Uterus (tissue), 4 donors: Measurements from ENCODE around the gene CSF1. TPM values are rescaled to one million over a fixed set of nuclear protein-coding genes. Genes with fewer than 3 reads are reported as not detected.
"Not testable (repeated sequence)": the region's sequence is repeated elsewhere in the genome, so short reads cannot be mapped to it uniquely, and the experiment has no call there.

ENCODE experiments used
- DNase-seq, 2 donors: peaks; one replicate each; pipeline ENCODE4 v3.0.0-alpha.2; 2019 to 2020
- H3K27ac ChIP-seq, 2 donors: fragments of 200-600 bp; sonication (generic); 1 replicate in 1 of 2; 2 replicates in 1 of 2; pipeline ENCODE4 v1.5.1; 2016 to 2018
- H3K27me3 ChIP-seq, 2 donors: fragments of 200-600 bp; sonication (generic); one replicate each; pipeline ENCODE4 v1.5.1; 2018 to 2019; ENCODE audit warnings: control low read depth in 1 of 2
- H3K36me3 ChIP-seq, 2 donors: fragments of 200-600 bp; sonication (generic); one replicate each; pipeline ENCODE4 v1.5.1; 2019; ENCODE audit warnings: control low read depth in 1 of 2
- H3K4me1 ChIP-seq, 2 donors: fragments of 200-600 bp; sonication (generic); one replicate each; pipeline ENCODE4 v1.5.1; 2018 to 2019; ENCODE audit warnings: control low read depth in 1 of 2
- H3K4me3 ChIP-seq, 2 donors: fragments of 200-600 bp; sonication (generic); 1 replicate in 1 of 2; 2 replicates in 1 of 2; pipeline ENCODE4 v1.5.1; 2018 to 2019; ENCODE audit warnings: mild to moderate bottlenecking in 1 of 2
- H3K9me3 ChIP-seq, 2 donors: fragments of 200-600 bp; sonication (generic); one replicate each; pipeline ENCODE4 v1.5.1; 2019; ENCODE audit warnings: control low read depth in 1 of 2
- POLR2A ChIP-seq, 2 donors: fragments of 450-650 bp; IDR thresholded peaks; one replicate each; pipeline ENCODE4 v1.6.1; 2016; ENCODE audit warnings: antibody characterized with exemption in 2 of 2, mild to moderate bottlenecking in 1 of 2, moderate library complexity in 1 of 2
- intact Hi-C: fragments of 100-400 bp; cut with DNase I; formaldehyde crosslinking; loops from one replicate; pipeline ENCODE4 v1.15.1; 2023; ENCODE audit warnings: low total_unique reads
- total RNA-seq, 4 donors: library from RNA; depleted of rRNA in 3 of 4; stranded (reverse); fragments of >200 nt in 3 of 4; gene quantifications; one replicate each; pipeline versions ENCODE4 v1.1.0 to v1.2.4, GENCODE V29; 2014 to 2023
- TF ChIP-seq, protein P1 (sequence below), 4 experiments: fragments of 200-600 bp in 2 of 4; fragments of 450-650 bp in 2 of 4; sonication (generic) in 2 of 4; IDR thresholded peaks; one replicate each; pipeline ENCODE4 v1.5.1; 2016 to 2019; ENCODE audit warnings: antibody characterized with exemption in 4 of 4, mild to moderate bottlenecking in 2 of 4, moderate library complexity in 1 of 4
- donor health status: DM: yes; HTN: yes; CAD: no.

The CSF1 gene
- total RNA-seq, 4 donors from 2014 or later = 19.8 to 48.2 (median 34.2) TPM

DNA sequence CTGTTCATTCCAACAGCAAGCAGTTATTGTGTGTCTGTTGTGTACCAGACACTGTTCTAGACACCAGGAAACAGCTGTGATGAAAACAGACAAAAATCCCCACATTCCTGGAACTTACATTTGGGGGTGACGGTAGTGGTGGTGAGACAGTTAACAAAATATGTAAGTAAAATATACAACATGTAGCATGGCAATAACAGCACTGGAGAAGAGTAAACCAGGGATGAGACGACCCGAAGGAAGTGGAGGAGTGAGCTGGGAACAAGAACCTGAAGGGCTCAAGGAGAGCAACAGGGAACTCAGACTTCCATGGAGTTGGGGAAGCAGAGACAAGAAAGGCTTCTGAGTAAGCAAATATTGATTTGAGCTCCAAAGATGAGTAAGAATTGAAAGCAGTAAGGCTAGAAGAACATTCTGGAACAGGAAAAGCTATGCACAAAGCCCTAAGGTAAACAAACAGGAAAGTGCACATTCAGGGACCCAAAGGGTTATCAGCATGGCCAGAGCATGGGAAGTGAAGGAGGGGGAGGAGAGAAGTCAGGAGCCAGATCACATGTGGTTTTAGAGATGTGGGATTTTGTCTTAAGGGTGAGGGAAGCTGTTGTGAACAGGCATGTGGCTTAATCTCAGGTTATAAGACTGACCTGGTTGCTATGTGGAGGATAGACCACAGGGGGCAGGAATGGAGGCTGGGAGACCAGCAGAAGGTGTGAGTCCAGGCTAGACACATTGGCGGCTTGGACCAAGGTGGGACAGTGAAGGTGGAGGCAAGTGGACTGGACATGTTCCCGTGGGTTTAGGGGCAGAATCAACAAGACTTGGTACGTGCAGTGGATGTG, 7.3 kb downstream of the CSF1 start:
- no peaks in the 10 kb centered on the region for H3K36me3 ChIP-seq
- no peak for TF ChIP-seq POLR2A (IDR thresholded peaks at IDR 0.05)
- TF ChIP-seq, protein P1, sequence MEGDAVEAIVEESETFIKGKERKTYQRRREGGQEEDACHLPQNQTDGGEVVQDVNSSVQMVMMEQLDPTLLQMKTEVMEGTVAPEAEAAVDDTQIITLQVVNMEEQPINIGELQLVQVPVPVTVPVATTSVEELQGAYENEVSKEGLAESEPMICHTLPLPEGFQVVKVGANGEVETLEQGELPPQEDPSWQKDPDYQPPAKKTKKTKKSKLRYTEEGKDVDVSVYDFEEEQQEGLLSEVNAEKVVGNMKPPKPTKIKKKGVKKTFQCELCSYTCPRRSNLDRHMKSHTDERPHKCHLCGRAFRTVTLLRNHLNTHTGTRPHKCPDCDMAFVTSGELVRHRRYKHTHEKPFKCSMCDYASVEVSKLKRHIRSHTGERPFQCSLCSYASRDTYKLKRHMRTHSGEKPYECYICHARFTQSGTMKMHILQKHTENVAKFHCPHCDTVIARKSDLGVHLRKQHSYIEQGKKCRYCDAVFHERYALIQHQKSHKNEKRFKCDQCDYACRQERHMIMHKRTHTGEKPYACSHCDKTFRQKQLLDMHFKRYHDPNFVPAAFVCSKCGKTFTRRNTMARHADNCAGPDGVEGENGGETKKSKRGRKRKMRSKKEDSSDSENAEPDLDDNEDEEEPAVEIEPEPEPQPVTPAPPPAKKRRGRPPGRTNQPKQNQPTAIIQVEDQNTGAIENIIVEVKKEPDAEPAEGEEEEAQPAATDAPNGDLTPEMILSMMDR (IDR thresholded peaks at IDR 0.05) = no peak
- H3K27me3 ChIP-seq = no peaks in the 10 kb centered on the region
- no peaks in the 10 kb centered on the region for H3K9me3 ChIP-seq
- H3K4me1 ChIP-seq = peaks cover 0 to 7% of the 10 kb centered on the region in 2 donors
- no peak for DNase-seq
- no peak overlapping the region for H3K27ac ChIP-seq
- no peak overlapping the region for H3K4me3 ChIP-seq
- intact Hi-C loops = no loop called here

DNA sequence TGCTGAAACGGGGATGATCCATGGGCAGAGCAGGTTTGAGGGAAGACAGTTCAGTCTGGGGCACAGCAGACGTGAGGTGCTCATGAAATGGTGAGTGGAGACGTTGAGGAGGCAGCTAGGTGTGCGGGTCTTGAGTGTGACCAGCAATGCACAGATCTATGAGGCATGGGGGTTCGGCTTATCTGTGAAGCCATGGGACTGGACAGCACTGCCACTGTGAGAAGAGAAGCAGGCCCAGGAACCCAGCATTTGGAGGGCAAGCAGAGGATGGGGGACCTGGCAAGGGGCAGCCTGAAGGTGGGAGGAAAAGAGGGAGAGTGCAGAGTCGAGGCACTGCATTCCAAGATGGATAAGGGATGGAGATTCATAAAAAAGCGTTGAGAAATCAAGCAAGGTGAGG, 8.0 kb downstream of the CSF1 start:
- Histone ChIP-seq H3K4me1 (no peaks in the 10 kb centered on the region), H3K36me3 (no peaks in the 10 kb centered on the region), H3K27me3 (no peaks in the 10 kb centered on the region), H3K4me3 (no peak overlapping the region), H3K27ac (no peak overlapping the region), H3K9me3 (no peaks in the 10 kb centered on the region)
- TF ChIP-seq POLR2A (IDR thresholded peaks at IDR 0.05) = no peak
- TF ChIP-seq, protein P1 (IDR thresholded peaks at IDR 0.05) = no peak
- DNase-seq = no peak
- intact Hi-C loops = no loop called here

DNA sequence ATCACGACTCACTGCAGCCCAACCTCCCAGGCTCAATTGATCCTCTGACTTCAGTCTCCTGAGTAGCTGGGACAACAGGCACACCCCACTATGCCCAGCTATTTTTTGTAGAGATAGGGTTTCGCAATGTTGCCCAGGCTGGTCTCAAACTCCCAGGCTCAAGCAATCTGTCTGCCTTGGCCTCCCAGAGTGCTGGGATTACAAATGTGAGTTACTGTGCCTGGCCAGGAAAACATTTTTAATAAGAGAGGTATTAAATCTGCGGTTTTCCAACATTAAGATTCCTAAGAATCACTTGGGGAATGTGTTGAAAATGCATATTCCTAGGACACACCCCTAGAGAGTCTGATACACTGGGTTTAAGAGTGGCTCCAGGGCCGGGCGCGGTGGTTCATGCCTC, 8.7 kb downstream of the CSF1 start:
- no peak for TF ChIP-seq POLR2A (IDR thresholded peaks at IDR 0.05)
- TF ChIP-seq, protein P1 (IDR thresholded peaks at IDR 0.05) = no peak
- Histone ChIP-seq H3K9me3 (no peaks in the 10 kb centered on the region), H3K27me3 (no peaks in the 10 kb centered on the region), H3K27ac (no peak overlapping the region), H3K4me1 (no peaks in the 10 kb centered on the region), H3K36me3 (no peaks in the 10 kb centered on the region), H3K4me3 (no peak overlapping the region)
- DNase-seq = no peak
- intact Hi-C loops = no loop called here

DNA sequence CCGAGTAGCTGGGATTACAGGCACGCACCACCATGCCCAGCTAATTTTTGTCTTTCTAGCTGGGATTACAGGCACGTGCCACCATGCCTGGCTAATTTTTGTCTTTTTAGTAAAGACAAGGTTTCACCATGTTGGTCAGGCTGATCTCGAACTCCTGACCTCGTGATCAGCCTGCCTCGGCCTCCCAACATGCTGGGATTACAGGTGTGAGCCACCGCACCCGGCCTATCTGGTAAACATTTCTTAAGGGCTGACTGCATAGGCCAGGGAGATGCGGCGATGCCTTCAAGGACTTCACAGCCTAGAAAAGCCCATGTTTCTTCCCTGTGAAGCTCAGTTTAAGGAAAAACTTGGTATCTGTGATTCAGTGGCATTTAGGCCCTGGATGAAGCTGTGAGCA, 9.7 kb downstream of the CSF1 start:
- DNase-seq = peak in 1 of 2 donors; percentile 8
- H3K4me1 ChIP-seq, H3K9me3 ChIP-seq, H3K36me3 ChIP-seq, H3K4me3 ChIP-seq, H3K27me3 ChIP-seq, H3K27ac ChIP-seq, intact Hi-C loops: not testable (repeated sequence)

DNA sequence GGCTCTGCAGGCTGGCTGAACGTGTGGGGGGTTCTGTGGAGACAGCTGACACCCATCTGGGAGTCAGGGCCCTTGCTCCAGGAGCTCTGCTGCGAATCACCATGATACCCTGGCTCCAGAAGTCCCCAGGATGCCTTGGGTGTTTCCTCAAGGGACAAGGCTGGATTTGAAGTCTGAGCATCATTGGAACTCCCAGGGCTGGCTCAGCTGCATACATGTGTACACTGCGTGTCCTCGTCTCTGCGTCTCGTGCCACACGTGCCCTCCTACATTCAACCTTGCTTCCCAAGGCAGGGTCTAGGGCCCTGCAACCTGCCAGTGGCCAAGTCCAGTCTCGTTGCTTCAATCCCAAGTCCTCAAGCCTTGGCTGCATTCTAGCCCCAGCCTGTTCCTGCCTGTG, 11.7 kb downstream of the CSF1 start:
- H3K27ac ChIP-seq = no peak overlapping the region
- no peak overlapping the region for H3K4me3 ChIP-seq
- no peaks in the 10 kb centered on the region for H3K36me3 ChIP-seq
- no peak for TF ChIP-seq POLR2A (IDR thresholded peaks at IDR 0.05)
- TF ChIP-seq, protein P1 (IDR thresholded peaks at IDR 0.05) = no peak
- no peaks in the 10 kb centered on the region for H3K4me1 ChIP-seq
- no peaks in the 10 kb centered on the region for H3K27me3 ChIP-seq
- H3K9me3 ChIP-seq = no peaks in the 10 kb centered on the region
- no peak for DNase-seq
- intact Hi-C loops = no loop called here
